GM21515 (cell line): Measurements from ENCODE around the gene EIF1.
"Not testable (repeated sequence)": the region's sequence is repeated elsewhere in the genome, so short reads cannot be mapped to it uniquely, and the experiment has no call there.

Experiments used
- ATAC-seq: cut with Tn5 transposase; IDR thresholded peaks from one replicate; pipeline ENCODE4 v1.9.1; 2021; ENCODE audit not compliant: unreplicated experiment

EIF1 gene

DNA sequence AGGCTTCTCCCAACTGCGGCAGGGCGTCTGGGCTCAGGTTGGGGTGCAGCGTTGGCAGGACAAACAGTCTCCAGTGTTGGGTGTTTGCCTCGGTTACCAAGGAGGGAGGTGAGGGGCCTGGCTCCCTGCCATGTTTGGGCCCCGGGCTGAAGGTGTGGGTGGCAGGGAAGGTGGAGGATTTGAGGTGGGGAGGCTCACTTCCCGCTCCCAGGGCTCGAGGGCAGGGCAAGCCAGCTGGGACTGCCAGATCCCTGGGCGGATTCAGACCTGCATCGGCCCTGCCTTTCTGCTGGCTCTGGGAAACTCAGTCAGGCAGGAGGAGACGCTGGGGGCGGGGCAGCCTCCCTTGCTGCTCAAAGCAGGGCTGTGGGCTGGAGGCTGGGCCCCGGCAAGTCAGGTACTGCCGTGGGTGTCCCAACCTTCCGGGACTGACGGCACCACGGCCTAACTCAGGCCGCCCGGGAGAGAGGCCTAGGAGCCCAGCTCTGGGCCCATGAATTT lies 33.0 kb upstream of the EIF1 start:
- no peak for ATAC-seq

GRCh38 chr17:41656249-41657023 lies 32.2 kb upstream of the EIF1 start:
- ATAC-seq, result no peak

DNA sequence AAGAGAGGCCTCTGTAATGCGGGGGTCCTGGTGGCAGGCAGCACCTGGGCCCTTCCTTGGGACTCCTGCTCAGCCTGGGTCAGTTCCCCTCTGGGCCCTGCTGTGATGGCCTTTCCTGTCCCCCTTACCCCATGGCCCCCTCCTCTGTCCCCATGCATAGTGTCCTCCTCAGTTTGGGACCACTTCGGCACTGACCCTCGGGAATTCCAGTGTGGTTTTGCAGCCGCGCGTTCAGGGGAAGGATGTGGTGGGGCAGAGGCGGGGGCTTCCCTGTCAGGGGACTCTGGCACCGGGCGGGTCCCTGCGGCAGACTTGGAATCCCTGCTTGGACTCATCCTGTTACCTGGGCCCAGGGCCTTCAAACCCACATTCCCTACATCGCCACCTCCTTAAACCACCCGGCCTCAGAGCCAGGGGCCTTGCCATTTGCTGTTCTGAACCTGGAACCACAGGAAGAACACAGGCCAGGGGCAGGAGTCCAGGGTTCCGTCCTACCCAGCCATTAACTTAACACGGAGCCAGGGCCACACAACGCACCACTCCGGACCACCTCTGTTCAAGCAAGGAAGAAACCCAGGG lies 31.4 kb upstream of the EIF1 start:
- no peak for ATAC-seq

- no peak for ATAC-seq
Observed at GRCh38 chr17:41657936-41658335, 30.7 kb upstream of the EIF1 start.

GRCh38 chr17:41658846-41659245 lies 29.8 kb upstream of the EIF1 start:
- ATAC-seq, result no peak

GRCh38 chr17:41659427-41660212 lies 29.1 kb upstream of the EIF1 start:
- no peak for ATAC-seq

- ATAC-seq, result no peak
Observed at GRCh38 chr17:41660221-41660711, 28.4 kb upstream of the EIF1 start.

GRCh38 chr17:41663451-41664171 lies 25.1 kb upstream of the EIF1 start:
- ATAC-seq, result no peak

DNA sequence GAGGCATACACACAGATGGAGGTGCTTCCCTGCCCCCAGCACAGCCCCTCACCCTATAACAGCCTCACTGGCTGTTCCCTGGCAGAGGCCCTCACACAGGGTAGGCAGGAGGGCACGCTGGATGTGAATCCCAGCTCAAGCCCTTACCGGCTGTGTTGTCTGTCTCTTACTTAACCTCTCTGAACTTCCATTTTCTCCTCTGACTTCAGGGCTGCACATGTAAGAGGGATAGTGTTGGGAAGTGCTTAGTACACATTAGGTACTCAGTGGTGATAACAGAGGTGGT lies 24.6 kb upstream of the EIF1 start:
- no peak for ATAC-seq

GRCh38 chr17:41664587-41665565 lies 23.8 kb upstream of the EIF1 start:
- no peak for ATAC-seq

DNA sequence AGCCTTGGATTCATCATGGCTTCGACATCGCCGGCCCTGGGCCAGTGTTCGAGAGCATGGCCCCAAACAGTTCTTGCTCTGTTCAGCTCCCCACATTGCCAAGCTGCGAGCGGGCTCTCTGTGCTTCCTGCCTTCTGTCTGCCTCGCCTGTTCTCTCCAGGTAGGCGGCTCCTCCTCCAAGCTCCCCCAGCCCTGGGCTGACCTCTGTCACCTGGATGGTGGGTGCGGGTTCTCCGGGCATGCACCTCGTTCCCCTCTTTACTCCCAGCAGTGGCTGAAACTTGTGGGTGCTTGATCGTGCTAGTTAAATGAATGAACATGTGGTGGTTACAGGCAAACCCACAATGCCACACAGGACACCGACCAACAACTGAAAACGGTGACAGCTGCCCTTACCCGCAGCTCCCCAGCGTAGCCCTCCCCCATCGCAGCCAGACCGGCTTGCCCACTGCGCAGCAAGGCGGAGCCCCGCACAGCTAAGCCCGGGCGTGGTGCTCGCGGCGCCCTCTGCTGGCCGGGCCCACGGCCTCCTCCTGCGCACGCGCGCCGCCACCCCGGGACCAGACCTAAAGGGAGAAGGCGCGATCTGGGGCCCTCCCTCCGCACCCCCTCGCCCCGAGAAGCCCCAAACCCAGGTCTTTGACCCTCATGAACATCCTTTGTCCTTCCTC lies 23.0 kb upstream of the EIF1 start:
- peak; percentile 61 for ATAC-seq

DNA sequence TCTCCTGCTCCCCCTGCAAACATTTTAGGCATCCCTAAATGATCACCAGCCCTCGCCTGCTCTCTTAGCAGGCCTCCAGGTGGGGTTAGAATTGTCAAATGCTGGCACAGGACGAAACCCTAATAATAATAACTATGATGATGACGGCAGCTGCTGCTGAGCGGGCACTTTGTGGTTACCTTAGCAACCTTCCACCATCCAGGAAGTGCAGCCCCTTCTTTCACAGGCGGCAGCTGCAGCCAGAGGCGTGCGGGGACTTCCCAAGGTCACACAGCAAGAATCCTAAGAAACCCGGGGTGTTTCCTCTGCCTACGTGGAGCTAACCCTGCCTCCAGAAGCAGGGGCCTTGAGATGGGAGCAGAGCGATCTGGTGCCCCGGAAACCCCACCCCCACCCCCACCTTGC lies 22.4 kb upstream of the EIF1 start:
- ATAC-seq, result peak; percentile 36

- peak; percentile 49 for ATAC-seq
Observed at GRCh38 chr17:41666708-41667279, 21.9 kb upstream of the EIF1 start.

- no peak for ATAC-seq
Observed at GRCh38 chr17:41667280-41668041, 21.2 kb upstream of the EIF1 start.

DNA sequence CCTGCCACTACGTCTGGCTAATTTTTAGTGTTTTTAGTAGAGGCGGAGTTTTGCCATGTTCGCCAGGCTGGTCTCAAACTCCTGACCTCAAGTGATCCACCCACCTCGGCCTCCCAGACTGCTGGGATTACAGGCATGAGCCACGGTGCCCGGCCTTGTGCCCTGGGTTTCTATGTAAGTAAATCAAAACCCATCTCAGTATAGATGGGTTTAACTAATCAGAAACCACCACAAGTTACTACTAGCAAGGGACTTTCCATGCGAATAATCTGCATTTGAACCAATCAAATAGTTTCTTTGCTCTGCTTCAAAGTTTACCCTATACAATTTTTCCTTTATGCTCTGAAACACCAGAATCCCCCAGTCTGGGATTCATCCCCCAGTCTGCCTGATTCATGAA lies 16.5 kb upstream of the EIF1 start:
- no peak for ATAC-seq

DNA sequence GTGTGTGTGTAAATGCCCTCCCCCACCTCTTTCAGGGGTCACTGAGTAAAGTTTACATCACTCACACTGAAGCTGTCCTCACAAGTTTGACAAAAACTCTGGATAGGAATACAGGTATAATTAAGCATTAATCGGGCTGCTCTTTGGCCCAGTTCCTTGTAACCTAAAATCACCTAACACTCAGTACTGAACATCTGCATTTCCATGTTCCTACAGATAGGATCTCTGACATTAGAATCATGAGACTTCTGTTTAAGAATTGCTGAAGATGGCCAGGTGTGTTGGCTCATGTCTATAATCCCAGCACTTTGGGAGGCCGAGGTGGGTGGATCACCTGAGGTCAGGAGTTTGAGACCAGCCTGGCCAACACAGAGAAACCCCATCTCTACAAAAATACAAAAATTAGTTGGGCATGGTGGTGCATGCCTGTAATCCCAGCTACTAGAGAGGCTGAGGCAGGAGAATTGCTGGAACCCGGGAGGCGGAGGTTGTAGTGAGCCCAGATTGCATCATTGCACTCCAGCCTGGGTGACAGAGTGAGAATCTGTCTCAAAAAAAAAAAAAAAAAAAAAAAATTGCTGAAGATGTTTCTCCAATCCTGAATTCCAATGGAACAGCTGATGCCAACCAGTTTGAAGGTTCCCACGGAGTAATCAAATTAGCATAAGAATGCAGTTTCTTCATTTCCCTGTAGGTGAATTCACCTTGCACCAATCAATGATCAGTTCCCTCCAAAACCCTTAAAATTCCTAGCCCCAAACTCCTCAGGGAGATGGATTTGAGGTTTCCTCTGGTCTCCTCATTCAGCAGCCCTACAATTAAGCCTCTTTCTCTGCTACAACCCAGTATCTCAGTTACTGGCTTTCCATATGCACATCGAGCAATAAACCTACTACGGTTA lies 13.3 kb upstream of the EIF1 start:
- not testable (repeated sequence) for ATAC-seq

GRCh38 chr17:41676058-41676419 lies 12.6 kb upstream of the EIF1 start:
- no peak for ATAC-seq
